ENCODE results near the gene ZNF804A.

ZNF804A gene

GRCh38 chr2:184610891-184611290, 12.6 kb downstream of the ZNF804A start:
- DNase-seq (ENCODE audit: low read depth in 2 of 2) = no peak

- peak in 1 of 2 experiments; percentile 23 for DNase-seq (ENCODE audit: low read depth in 2 of 2)
Observed at GRCh38 chr2:184611361-184612085, 13.2 kb downstream of the ZNF804A start.

GRCh38 chr2:184620367-184620766, 22.0 kb downstream of the ZNF804A start:
- DNase-seq (ENCODE audit: low read depth in 2 of 2) = no peak

- no peak for DNase-seq (ENCODE audit: low read depth in 2 of 2)
Observed at GRCh38 chr2:184624311-184624710, 26.0 kb downstream of the ZNF804A start.

GRCh38 chr2:184628051-184628450, 29.7 kb downstream of the ZNF804A start:
- DNase-seq (ENCODE audit: low read depth in 2 of 2) = no peak

- no peak for DNase-seq (ENCODE audit: low read depth in 2 of 2)
Observed at GRCh38 chr2:184633726-184634125, 35.4 kb downstream of the ZNF804A start.

- no peak for DNase-seq (ENCODE audit: low read depth in 2 of 2)
Observed at GRCh38 chr2:184637781-184638180, 39.5 kb downstream of the ZNF804A start.

- DNase-seq (ENCODE audit: low read depth in 2 of 2) = no peak
Observed at GRCh38 chr2:184644685-184645084, 46.4 kb downstream of the ZNF804A start.

GRCh38 chr2:184646177-184646576, 47.8 kb downstream of the ZNF804A start:
- DNase-seq (ENCODE audit: low read depth in 2 of 2) = no peak

GRCh38 chr2:184646593-184646992, 48.3 kb downstream of the ZNF804A start:
- DNase-seq (ENCODE audit: low read depth in 2 of 2) = no peak

- DNase-seq (ENCODE audit: low read depth in 2 of 2) = peak; percentile 24 to 29
Observed at GRCh38 chr2:184654945-184655344, 56.6 kb downstream of the ZNF804A start.

- DNase-seq (ENCODE audit: low read depth in 2 of 2) = no peak
Observed at GRCh38 chr2:184677171-184677570, 78.8 kb downstream of the ZNF804A start.

GRCh38 chr2:184679219-184680018, 81.1 kb downstream of the ZNF804A start:
- no peak for DNase-seq (ENCODE audit: low read depth in 2 of 2)

- DNase-seq (ENCODE audit: low read depth in 2 of 2) = no peak
Observed at GRCh38 chr2:184680825-184681224, 82.5 kb downstream of the ZNF804A start.

GRCh38 chr2:184681642-184682321, 83.5 kb downstream of the ZNF804A start:
- no peak for DNase-seq (ENCODE audit: low read depth in 2 of 2)

- no peak for DNase-seq (ENCODE audit: low read depth in 2 of 2)
Observed at GRCh38 chr2:184683911-184684310, 85.6 kb downstream of the ZNF804A start.

- peak in 1 of 2 experiments; percentile 15 for DNase-seq (ENCODE audit: low read depth in 2 of 2)
Observed at GRCh38 chr2:184685999-184686841, 87.9 kb downstream of the ZNF804A start.

- no peak for DNase-seq (ENCODE audit: low read depth in 2 of 2)
Observed at GRCh38 chr2:184689638-184690037, 91.3 kb downstream of the ZNF804A start.

GRCh38 chr2:184692141-184692734, 93.9 kb downstream of the ZNF804A start:
- DNase-seq (ENCODE audit: low read depth in 2 of 2) = peak; percentile 53 to 54

- no peak for DNase-seq (ENCODE audit: low read depth in 2 of 2)
Observed at GRCh38 chr2:184696644-184697043, 98.3 kb downstream of the ZNF804A start.

- no peak for DNase-seq (ENCODE audit: low read depth in 2 of 2)
Observed at GRCh38 chr2:184698476-184698875, 100.1 kb downstream of the ZNF804A start.

All from fibroblast of skin of left biceps (primary cell).